Lower leg skin (tissue), 3 donors: ENCODE measurements around the gene ST3GAL5.

Experiments used
- CTCF ChIP-seq, 3 donors: fragments of 450-650 bp; IDR thresholded peaks; one replicate each; pipeline ENCODE4 v1.5.1; 2016; ENCODE audit warnings: antibody characterized with exemption in 3 of 3, mild to moderate bottlenecking in 3 of 3, moderate library complexity in 2 of 3
- POLR2A ChIP-seq, 2 donors: fragments of 450-650 bp; IDR thresholded peaks; one replicate each; pipeline ENCODE4 v1.6.1; 2016 to 2017; ENCODE audit warnings: antibody characterized with exemption in 2 of 2, mild to moderate bottlenecking in 1 of 2, moderate library complexity in 1 of 2

GRCh38 chr2:85840091-85840490 lies 48.7 kb downstream of the ST3GAL5 start:
- TF ChIP-seq POLR2A (IDR thresholded peaks at IDR 0.05) (no peak), CTCF (IDR thresholded peaks at IDR 0.05) (no peak)
